GM06990 (cell line): ENCODE data around the gene DCDC2C.

Experiments used
- DNase-seq: peaks from one replicate; pipeline ENCODE4 v3.0.0-alpha.2; 2011; ENCODE audit not compliant: insufficient read length; ENCODE audit errors: extremely low read depth
- H3K27me3 ChIP-seq: replicated peaks from 2 replicates; pipeline ENCODE4 v1.6.0; 2011; ENCODE audit warnings: low read length; ENCODE audit not compliant: control insufficient read depth, insufficient read depth
- H3K36me3 ChIP-seq: 2 replicates; pipeline ENCODE4 v1.5.1; 2011; ENCODE audit warnings: low read length; ENCODE audit not compliant: control insufficient read depth, insufficient read depth
- H3K4me3 ChIP-seq: replicated peaks from 2 replicates; pipeline ENCODE4 v1.5.1; 2011; ENCODE audit warnings: low read depth, mild to moderate bottlenecking, control low read depth, low read length
- CTCF ChIP-seq: IDR thresholded peaks from 2 replicates; pipeline ENCODE4 v1.5.1; 2011; ENCODE audit warnings: low read length, control low read depth, mild to moderate bottlenecking, inconsistent platforms; ENCODE audit not compliant: insufficient read depth, poor library complexity, severe bottlenecking

DCDC2C gene

GRCh38 chr2:3868012-3868805 lies 164.8 kb downstream of the DCDC2C start:
- no peak for TF ChIP-seq CTCF
- no peak for DNase-seq
- H3K4me3 ChIP-seq: no peak overlapping the region
- no peaks in the 10 kb centered on the region for H3K36me3 ChIP-seq
- H3K27me3 ChIP-seq: no peaks in the 10 kb centered on the region

GRCh38 chr2:3870222-3870621 lies 166.8 kb downstream of the DCDC2C start:
- no peak for DNase-seq
- no peak for TF ChIP-seq CTCF
- no peaks in the 10 kb centered on the region for H3K27me3 ChIP-seq
- no peaks in the 10 kb centered on the region for H3K36me3 ChIP-seq
- no peak overlapping the region for H3K4me3 ChIP-seq

GRCh38 chr2:3871002-3871401 lies 167.6 kb downstream of the DCDC2C start:
- no peaks in the 10 kb centered on the region for H3K36me3 ChIP-seq
- no peak overlapping the region for H3K4me3 ChIP-seq
- no peaks in the 10 kb centered on the region for H3K27me3 ChIP-seq
- no peak for DNase-seq
- no peak for TF ChIP-seq CTCF

- H3K4me3 ChIP-seq: no peak overlapping the region
- H3K36me3 ChIP-seq: no peaks in the 10 kb centered on the region
- no peak for TF ChIP-seq CTCF
- no peaks in the 10 kb centered on the region for H3K27me3 ChIP-seq
- DNase-seq: no peak
Measured at GRCh38 chr2:3872451-3872850, 169.1 kb downstream of the DCDC2C start.

- DNase-seq: no peak
- H3K27me3 ChIP-seq: no peaks in the 10 kb centered on the region
- no peak overlapping the region for H3K4me3 ChIP-seq
- H3K36me3 ChIP-seq: no peaks in the 10 kb centered on the region
- no peak for TF ChIP-seq CTCF
Measured at GRCh38 chr2:3873899-3874298, 170.5 kb downstream of the DCDC2C start.
